Esophagus muscularis mucosa (tissue), 4 donors: ENCODE data around the gene GLRX5. TPM values are rescaled to one million over a fixed set of nuclear protein-coding genes. Genes with fewer than 3 reads are reported as not detected.

Experiments
- DNase-seq: peaks from one replicate; pipeline ENCODE4 v3.0.0-alpha.2; 2017; ENCODE audit errors: extremely low spot score
- H3K27ac ChIP-seq, 4 donors: fragments of 200-600 bp; sonication (generic); replicated peaks in 1 of 4; 1 replicate in 3 of 4; 2 replicates in 1 of 4; pipeline ENCODE4 v1.5.1; 2016 to 2019; ENCODE audit warnings: mild to moderate bottlenecking in 1 of 4
- H3K27me3 ChIP-seq, 4 donors: fragments of 200-600 bp; sonication (generic); one replicate each; pipeline versions ENCODE4 v1.5.1 to v1.6.0; 2016 to 2019
- H3K36me3 ChIP-seq, 4 donors: fragments of 200-600 bp; sonication (generic); one replicate each; pipeline ENCODE4 v1.5.1; 2016 to 2019
- H3K4me1 ChIP-seq, 4 donors: fragments of 200-600 bp; sonication (generic); one replicate each; pipeline ENCODE4 v1.5.1; 2016 to 2019
- H3K4me3 ChIP-seq, 4 donors: fragments of 200-600 bp; sonication (generic); 1 replicate in 2 of 4; 2 replicates in 2 of 4; pipeline ENCODE4 v1.5.1; 2016 to 2019; ENCODE audit warnings: mild to moderate bottlenecking in 4 of 4, moderate library complexity in 1 of 4
- H3K9me3 ChIP-seq, 4 donors: fragments of 200-600 bp; sonication (generic); 1 replicate in 3 of 4; 2 replicates in 1 of 4; pipeline ENCODE4 v1.5.1; 2016 to 2019
- EP300 ChIP-seq: sonication (generic); formaldehyde crosslinking; IDR thresholded peaks from one replicate; pipeline ENCODE4 v1.6.1; 2017; ENCODE audit warnings: antibody characterized with exemption
- POLR2A ChIP-seq: fragments of 450-650 bp; IDR thresholded peaks from one replicate; pipeline ENCODE4 v1.6.1; 2017; ENCODE audit warnings: antibody characterized with exemption, moderate library complexity, mild to moderate bottlenecking, low read depth
- POLR2AphosphoS5 ChIP-seq, 2 donors: sonication (generic); formaldehyde crosslinking; IDR thresholded peaks; one replicate each; pipeline ENCODE4 v1.6.1; 2017; ENCODE audit warnings: antibody characterized with exemption in 2 of 2
- WGBS: methylation state at CpG from one replicate; pipeline ENCODE4 v1.1.5; 2018; 5-methylcytosine and 5-hydroxymethylcytosine counted together
- intact Hi-C: fragments of 100-400 bp; cut with DNase I; formaldehyde crosslinking; loops from one replicate; pipeline ENCODE4 v1.15.1; 2023
- total RNA-seq, 4 donors: library from RNA; depleted of rRNA; stranded (reverse); fragments of >200 nt; gene quantifications; one replicate each; pipeline versions ENCODE4 v1.1.0 to v1.2.1, GENCODE V29; 2016
- TF ChIP-seq, protein P1 (sequence below), 3 experiments: fragments of 200-600 bp in 2 of 3; fragments of 450-650 bp in 1 of 3; sonication (generic) in 2 of 3; IDR thresholded peaks; one replicate each; pipeline ENCODE4 v1.5.1; 2017 to 2019; ENCODE audit warnings: antibody characterized with exemption in 3 of 3, mild to moderate bottlenecking in 2 of 3, moderate library complexity in 1 of 3

GLRX5 gene
- total RNA-seq, 4 donors from 2014 or later, result 34.3 to 51.5 (median 43.5) TPM

DNA sequence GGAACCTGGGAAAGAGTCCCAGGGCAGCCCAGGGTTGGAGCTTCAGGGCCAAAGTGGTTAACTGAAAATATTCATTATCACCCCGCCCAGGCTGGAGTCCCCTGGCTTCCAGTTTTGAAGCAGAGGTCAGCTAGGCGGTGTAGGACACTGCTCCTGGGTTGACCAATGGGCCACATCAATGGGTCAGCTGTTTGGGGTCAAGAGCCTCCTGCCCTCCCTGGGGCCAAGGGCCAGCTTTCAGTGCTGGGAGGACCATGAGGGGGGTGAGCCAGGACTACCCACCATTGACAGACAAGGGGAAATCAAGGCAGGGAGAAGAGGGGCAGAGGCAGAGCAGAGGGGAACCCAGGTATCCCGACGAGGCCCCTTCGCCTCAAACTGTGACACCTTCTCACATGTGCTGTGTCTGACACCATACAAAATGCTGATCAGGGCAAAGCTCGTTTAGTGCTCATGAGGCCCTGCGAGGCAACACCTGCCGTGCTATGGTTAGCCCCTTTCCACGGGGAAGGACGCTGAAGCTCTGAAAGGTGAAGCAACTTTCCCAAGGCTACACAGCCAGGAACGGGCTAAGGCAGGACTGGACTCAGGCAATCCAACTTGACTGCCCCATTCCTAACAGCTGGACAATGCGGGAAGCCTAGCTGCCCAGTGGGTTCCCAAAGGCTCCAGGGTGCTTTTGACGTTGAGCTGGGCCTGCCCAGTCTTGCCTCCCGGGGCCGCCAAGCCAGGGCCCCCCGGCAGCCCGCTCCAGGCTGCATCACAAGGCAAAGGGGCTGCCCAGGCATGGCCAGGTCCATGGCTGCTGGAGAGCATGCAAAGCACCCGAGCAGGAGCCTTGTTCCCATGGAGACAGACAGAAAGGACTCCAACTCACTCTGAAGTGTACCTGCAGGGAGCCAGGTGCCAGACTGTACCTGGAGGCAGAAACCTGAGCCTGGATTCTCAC, 20.4 kb upstream of the GLRX5 start:
- WGBS, result 89% methylated on average over 8 of the region's 18 CpGs
- Histone ChIP-seq H3K27me3 (peaks cover 0 to 69% (median 11%) of the 10 kb centered on the region in 4 donors), H3K27ac (peak overlapping the region; percentile 80 to 89 (median 84)), H3K4me1 (peaks cover 45 to 88% (median 74%) of the 10 kb centered on the region in 4 donors), H3K4me3 (peak overlapping the region; percentile 67 to 74 (median 70)), H3K36me3 (no peaks in the 10 kb centered on the region), H3K9me3 (no peaks in the 10 kb centered on the region)
- TF ChIP-seq POLR2AphosphoS5 (IDR thresholded peaks at IDR 0.05) (no peak), EP300 (no peak), POLR2A (no peak)
- TF ChIP-seq, protein P1, sequence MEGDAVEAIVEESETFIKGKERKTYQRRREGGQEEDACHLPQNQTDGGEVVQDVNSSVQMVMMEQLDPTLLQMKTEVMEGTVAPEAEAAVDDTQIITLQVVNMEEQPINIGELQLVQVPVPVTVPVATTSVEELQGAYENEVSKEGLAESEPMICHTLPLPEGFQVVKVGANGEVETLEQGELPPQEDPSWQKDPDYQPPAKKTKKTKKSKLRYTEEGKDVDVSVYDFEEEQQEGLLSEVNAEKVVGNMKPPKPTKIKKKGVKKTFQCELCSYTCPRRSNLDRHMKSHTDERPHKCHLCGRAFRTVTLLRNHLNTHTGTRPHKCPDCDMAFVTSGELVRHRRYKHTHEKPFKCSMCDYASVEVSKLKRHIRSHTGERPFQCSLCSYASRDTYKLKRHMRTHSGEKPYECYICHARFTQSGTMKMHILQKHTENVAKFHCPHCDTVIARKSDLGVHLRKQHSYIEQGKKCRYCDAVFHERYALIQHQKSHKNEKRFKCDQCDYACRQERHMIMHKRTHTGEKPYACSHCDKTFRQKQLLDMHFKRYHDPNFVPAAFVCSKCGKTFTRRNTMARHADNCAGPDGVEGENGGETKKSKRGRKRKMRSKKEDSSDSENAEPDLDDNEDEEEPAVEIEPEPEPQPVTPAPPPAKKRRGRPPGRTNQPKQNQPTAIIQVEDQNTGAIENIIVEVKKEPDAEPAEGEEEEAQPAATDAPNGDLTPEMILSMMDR (IDR thresholded peaks at IDR 0.05), result no peak
- DNase-seq, result no peak
- intact Hi-C loops, result no loop called here

DNA sequence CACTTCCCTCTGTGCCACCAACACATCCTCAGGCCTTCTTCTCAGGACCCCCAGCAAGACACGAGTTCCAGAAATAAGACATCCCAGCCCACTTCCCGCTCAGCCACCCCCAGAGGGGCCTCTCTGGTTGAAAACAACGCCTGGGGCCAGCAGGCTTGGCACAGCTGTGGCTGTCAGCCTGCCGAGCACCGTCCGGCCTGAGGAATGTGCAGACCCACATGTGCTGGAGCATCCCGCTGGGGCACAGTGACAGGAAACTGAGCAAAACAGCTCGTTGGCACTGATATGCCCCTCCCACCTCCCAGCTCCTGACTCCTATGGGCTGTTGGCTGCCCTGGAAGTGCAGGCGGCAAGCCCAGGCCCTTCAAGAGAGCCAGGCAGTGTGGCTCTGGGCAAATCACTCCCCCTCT, 19.8 kb upstream of the GLRX5 start:
- Histone ChIP-seq H3K36me3 (no peaks in the 10 kb centered on the region), H3K4me3 (peak overlapping the region; percentile 67 to 74 (median 70)), H3K9me3 (no peaks in the 10 kb centered on the region), H3K4me1 (peaks cover 49 to 87% (median 75%) of the 10 kb centered on the region in 4 donors), H3K27ac (peak overlapping the region; percentile 80 to 89 (median 84)), H3K27me3 (peaks cover 0 to 62% (median 11%) of the 10 kb centered on the region in 4 donors)
- TF ChIP-seq POLR2AphosphoS5 (IDR thresholded peaks at IDR 0.05) (peak in 1 of 2 donors; percentile 25), EP300 (no peak)
- no peak for DNase-seq
- 20% methylated on average over 2 of the region's 9 CpGs for WGBS
- intact Hi-C loops, result no loop called here

DNA sequence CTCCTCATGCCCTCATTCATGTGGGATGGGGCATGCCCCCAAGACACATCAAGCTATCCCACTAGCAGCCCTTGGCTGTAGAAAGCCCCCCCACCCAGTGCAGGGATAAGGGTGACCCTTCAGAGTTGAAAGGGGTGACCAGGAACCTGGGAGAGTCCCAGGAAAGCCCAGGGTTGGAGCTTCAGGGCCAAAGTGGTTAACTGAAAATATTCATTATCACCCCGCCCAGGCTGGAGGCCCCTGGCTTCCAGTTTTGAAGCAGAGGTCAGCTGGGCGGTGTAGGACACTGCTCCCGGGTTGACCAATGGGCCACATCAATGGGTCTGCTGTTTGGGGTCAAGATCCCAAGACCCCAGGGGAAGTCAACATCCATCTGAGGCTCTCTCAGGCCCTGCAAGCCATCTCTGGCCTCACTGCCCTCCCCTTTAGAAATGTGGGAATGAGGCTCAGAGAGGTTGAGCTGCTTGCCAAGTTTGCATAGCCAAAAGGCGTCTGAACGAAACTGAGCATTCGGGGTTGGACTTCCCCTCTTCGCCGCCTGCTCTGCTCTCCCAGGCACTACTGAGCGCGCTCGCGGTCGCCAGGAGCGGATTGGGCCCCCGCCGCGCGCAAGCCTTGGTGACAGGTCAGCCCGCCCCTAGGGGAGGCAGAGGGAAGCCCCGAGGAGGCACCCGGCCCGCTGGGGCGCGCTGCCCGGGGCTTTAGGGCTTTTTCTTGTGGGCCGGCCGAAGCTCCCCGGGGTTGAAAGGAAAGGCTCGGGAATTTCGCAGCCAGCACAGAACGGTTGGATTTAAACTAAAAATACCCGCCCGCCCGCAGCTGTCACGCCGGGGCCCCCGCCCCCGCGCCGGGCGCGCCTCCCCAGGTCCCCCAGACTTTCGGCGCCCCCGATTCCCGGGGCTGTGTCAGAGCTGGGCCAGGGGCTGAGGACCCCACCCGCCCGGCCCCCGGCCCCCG, 19.0 kb upstream of the GLRX5 start:
- no peaks in the 10 kb centered on the region for H3K9me3 ChIP-seq
- H3K4me3 ChIP-seq, result peak overlapping the region; percentile 67 to 74 (median 70)
- H3K27ac ChIP-seq, result peak overlapping the region; percentile 80 to 89 (median 84)
- no peaks in the 10 kb centered on the region for H3K36me3 ChIP-seq
- intact Hi-C loops, result no loop called here
- 5% methylated on average over 13 of the region's 50 CpGs for WGBS
- H3K4me1 ChIP-seq, result peaks cover 54 to 86% (median 79%) of the 10 kb centered on the region in 4 donors
- no peak for DNase-seq
- TF ChIP-seq POLR2A (no peak), POLR2AphosphoS5 (IDR thresholded peaks at IDR 0.05) (peak; percentile 25 to 27)
- TF ChIP-seq, protein P1 (IDR thresholded peaks at IDR 0.05), result peak in 1 of 3 experiments; percentile 36
- H3K27me3 ChIP-seq, result peaks cover 0 to 54% (median 11%) of the 10 kb centered on the region in 4 donors

GRCh38 chr14:95516554-95517181, 18.2 kb upstream of the GLRX5 start, which contains the start of gene SYNE3:
Gene SYNE3 (minus strand): TSS chr14:95516650. CDS start chr14:95475821, 40,829 bp downstream.
- WGBS, result 21% methylated on average over 12 of the region's 60 CpGs
- peaks cover 0 to 53% (median 11%) of the 10 kb centered on the region in 4 donors for H3K27me3 ChIP-seq
- H3K36me3 ChIP-seq, result no peaks in the 10 kb centered on the region
- intact Hi-C loops, result no loop called here
- no peak for TF ChIP-seq EP300
- TF ChIP-seq, protein P1 (IDR thresholded peaks at IDR 0.05), result no peak
- TF ChIP-seq POLR2AphosphoS5 (IDR thresholded peaks at IDR 0.05), result no peak
- no peak for TF ChIP-seq POLR2A
- peak within 1 kb of the TSS; percentile 67 to 74 (median 70) for H3K4me3 ChIP-seq
- no peak for DNase-seq
- no peaks in the 10 kb centered on the region for H3K9me3 ChIP-seq
- H3K4me1 ChIP-seq, result peaks cover 54 to 81% (median 75%) of the 10 kb centered on the region in 4 donors
- peak within 1 kb of the TSS; percentile 80 to 89 (median 84) for H3K27ac ChIP-seq
